GM18951 (cell line): ENCODE measurements around the gene DUSP14.
"Not testable (repeated sequence)": the region's sequence is repeated elsewhere in the genome, so short reads cannot be mapped to it uniquely, and the experiment has no call there.

Experiments
- POLR2A ChIP-seq: IDR thresholded peaks from 4 replicates; pipeline ENCODE4 v1.6.1; 2011; ENCODE audit warnings: mild to moderate bottlenecking; ENCODE audit not compliant: insufficient read length, insufficient read depth; ENCODE audit errors: extremely low read depth
- in situ Hi-C: fragments of 300-500 bp; cut with MboI; formaldehyde crosslinking; loops from one replicate; pipeline ENCODE4 v1.12.0; 2022; ENCODE audit warnings: low sequenced_read_pairs, mixed read lengths, inconsistent platforms; ENCODE audit not compliant: unreplicated experiment

DUSP14 gene

DNA sequence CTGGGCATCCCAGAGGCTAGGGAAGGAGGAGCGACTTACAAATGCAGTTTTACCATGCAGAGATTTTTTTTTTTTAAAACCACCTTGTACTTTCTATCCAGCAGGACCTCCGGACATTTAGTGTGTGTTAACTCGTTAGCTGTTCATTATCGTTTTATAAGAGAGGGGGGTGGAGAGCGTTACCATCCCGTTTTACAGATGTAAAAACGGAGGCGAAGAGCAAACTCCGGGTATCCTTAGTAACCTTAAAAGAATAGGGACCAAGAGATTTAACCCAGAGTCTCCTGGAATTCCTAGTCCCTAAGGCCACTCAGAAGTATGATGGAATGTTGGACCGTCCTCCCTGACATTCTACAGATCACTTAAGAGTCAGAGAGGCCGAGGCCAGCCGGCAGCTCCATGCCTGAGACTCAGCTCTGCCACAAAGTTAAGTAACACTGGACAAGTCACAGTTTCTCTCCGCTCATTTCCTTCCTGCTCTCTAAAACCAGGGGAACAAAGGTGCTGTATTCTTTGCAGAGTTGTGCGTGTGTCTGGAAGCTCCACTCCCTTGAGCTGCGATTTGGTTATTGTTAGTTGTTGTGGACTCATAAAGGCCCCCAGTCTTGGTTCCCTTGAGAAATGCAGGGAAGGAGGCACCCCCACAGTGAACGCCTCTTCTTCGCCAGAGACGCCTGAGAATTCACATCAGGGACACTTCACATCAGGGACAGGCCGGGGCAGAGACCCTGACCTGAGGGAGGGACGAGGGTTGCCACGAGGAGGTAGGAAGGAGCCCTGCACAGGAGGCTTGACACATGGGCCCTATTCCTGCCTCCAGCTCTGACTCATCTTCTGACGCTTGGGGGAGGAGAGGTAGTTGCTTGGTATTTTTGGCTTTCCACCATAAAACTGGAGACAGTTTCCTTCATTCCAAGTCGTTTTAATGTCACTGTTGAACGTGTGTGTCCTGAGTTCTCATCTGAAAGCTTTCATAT is 1.2 kb downstream of the DUSP14 start:
- TF ChIP-seq POLR2A: no peak
- in situ Hi-C loops: no loop called here

DNA sequence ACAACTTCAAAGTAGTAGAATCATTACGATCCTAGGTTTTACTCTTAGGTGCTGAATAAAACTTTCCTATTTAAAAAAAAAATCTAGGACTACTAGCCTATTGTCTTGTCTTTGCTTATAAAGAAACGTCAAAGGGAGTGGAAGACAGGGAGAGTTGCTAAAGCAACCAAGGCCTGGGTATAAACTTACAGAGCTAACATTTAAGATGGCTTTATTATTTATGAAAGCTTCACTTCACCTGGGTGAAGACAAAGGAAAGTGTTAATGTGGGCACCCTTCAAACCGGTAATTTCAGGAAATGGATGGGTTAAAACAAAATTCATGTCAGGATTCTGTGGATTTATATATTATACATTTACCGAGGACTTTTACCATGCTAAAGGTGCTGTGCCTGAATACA is 2.5 kb downstream of the DUSP14 start:
- no peak for TF ChIP-seq POLR2A
- in situ Hi-C loops: no loop called here

DNA sequence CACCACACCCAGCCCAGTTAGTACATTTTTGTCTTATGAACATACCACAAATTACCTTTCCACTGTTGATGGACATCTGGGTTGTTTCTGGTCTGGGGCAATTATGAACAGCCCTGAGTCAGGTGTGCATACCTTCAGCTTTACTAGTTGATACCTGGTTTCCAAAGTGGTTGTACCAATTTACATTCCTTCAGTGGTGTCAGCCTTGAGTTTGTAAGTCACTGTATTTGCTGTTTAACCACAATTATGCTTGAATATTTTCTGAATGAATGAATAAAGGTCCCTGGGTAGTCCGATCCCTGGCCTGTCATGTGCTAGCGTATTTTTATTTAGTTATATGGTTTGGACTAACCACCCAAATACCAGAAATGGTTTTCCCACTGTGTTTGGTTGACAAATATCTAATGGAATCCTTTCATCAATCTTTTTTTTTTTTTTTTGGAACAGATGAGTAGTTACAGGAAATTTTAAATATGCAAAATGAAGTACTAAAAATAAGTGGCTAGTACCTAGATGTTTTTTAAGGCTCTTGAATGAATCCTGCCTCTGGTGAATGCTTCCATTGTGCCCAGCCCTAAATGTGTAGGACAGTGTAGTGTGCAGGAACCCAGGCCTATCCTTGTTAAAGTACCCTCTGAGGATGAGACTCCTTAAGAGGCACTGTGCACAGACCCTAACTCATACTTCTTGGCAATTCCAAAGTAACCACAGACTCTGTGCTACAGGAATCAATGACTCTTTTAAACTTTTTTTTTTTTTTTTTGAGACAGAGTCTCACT is 3.7 kb downstream of the DUSP14 start:
- in situ Hi-C loops: no loop called here
- no peak for TF ChIP-seq POLR2A

DNA sequence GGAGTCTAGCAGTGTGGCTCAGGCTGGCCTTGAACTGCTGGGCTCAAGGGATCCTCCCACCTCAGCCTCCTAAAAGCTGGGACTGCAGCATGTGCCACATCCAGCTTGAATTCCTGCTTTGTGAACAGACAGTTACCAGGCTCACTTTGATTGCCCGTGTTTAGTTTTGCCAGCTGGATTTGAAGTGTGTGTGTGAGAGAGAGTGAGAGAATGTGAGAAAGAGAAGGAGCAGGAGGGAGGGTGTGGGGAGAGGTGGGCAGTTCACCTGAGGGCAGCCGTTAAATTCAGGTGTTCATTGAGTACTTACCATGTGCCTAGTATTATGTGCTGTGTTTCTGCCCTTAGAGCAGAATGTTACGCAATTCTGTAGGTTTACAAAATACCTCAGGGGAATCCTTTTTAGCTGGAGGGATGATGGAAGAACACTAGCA is 4.7 kb downstream of the DUSP14 start:
- no peak for TF ChIP-seq POLR2A

DNA sequence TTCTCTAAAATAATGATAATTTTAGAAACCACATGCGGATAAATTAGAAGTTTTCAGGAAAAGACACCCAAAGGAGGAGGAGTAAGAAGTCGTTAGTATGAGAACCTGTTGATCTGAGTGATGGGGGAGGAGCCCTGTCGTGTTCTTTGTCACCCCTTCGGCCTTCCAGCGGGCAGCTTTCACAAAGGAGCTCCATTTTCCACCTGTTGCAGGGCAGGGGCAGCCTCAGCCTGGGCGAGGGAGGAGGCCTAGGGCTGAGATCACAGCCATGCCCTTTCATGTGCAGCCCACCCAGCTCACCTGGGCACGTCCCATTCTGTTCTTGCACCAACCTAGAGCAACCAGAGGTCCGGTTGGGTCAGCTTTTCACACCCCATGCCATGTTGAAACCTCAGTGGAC is 5.3 kb downstream of the DUSP14 start:
- in situ Hi-C loops: no loop called here
- TF ChIP-seq POLR2A: no peak

More for the DNA sequence above, 4.7 kb downstream of the DUSP14 start:
- in situ Hi-C loops: no loop called here

DNA sequence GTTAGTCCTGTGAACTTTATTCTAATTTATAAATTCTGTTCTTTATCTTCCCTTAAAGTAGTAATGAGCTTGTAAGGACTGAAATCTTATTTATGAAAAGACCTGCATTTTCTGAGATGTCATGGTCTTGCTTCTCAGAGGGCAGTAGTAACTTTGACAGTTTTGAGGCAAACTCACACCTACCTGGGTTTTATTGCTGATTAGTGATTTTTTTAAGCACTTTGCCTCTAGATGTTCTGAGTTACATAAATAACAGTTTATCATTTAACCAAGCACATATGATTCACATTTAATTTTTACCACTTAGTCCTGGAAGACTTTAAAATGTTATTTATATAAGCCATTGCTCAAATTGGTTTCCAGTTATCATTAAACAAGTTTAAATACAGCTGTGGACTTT is 10.7 kb downstream of the DUSP14 start:
- no peak for TF ChIP-seq POLR2A
- in situ Hi-C loops: no loop called here

DNA sequence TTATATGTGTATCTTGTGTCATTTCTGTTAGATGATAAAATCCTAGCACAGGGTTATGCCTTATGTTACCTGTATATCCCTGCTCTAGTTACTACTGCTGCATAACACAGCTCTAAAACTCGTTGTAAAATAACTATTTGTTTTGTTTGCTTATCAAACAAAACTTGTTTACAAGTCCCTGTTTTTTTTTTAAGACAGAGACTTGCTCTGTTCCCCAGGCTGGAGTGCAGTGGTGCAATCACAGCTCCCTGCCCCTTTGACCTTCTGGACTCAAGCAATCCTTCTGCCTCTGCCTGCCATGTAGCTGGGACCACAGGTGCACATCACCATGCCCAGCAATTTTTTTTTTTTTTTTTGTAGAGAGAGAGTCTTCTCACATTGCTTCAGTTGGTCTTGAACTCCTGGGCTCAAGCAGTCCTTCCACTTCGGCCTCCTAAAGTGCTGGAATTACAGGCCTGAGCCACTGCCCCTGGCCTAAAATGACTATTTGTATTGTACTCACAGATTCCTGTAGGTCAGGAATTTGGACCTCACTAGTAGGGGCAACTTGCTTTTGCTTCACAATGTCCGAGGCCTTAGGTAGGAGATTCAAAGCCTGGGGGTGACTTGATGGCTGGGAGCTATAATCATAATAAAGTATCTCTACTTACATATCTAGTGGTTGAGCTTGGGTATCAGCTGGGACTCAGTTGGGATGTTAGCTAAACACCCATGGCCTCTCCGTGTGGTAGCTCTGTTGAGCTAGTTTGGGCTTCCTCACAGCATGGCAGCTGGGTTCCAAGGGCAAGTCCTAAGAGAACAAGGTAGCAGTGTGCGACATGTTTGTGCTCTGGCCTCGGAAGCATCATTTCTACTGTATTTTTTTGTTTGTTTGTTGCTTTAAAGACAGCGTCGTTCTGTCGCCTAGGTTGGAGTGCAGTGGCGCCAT is 12.6 kb downstream of the DUSP14 start:
- TF ChIP-seq POLR2A: no peak
- in situ Hi-C loops: no loop called here

DNA sequence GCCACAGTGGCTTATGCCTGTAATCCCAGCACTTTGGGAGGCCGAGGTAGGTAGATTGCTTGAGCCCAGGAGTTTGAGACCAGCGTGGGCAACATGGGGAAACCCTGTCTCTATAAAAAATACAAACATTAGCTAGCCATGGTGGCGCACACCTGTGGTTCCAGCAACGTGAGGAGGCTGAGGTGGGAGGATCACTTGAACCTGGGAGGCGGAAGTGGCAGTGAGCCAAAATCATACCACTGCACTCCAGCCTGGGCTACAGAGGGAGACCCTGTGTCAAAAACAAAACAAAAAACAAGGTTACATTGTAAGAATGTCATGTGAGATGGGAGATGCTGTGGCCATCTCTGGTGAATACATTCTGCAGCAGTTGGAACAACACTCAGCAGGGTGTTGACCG is 13.5 kb downstream of the DUSP14 start:
- no peak for TF ChIP-seq POLR2A
- in situ Hi-C loops: no loop called here

DNA sequence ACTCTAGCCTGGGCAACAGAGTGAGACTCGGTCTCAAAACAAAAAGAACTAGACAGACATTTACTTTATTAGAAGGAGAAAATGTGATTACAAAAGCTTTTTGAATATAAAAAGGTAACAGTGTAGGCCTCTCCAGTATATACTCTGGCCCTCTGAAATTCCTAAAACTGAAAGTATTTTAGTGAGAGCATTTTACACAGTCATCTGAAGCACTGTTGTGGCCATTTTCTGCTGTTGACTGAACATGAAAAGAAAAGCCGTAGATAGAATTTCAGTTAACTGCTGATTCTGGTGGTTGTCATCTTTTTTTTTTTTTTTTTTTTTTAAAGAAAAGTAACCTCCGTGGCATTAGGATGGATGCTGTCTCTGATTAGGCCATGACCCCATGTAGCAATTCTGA is 15.6 kb downstream of the DUSP14 start:
- no peak for TF ChIP-seq POLR2A
- in situ Hi-C loops: no loop called here

DNA sequence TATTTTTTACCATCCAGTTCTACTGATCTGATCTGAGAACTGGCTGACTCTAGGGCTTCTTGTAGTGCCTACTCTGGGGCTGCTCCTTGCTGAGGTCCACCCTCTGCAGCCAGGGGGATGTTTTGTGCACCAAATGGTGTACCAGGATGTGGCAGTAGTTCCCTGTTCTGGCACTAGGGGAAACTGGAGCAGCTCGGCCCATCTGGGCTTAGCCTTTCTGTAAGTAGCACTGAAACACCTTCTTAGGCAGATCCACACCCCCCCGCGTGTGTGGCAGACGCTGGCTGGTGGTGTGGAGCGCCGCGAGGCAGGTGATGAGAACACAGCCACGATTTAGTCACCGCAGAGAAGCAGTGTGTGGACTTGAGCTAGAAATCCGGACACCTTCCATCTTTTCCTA is 17.0 kb downstream of the DUSP14 start:
- TF ChIP-seq POLR2A: no peak
- in situ Hi-C loops: no loop called here

DNA sequence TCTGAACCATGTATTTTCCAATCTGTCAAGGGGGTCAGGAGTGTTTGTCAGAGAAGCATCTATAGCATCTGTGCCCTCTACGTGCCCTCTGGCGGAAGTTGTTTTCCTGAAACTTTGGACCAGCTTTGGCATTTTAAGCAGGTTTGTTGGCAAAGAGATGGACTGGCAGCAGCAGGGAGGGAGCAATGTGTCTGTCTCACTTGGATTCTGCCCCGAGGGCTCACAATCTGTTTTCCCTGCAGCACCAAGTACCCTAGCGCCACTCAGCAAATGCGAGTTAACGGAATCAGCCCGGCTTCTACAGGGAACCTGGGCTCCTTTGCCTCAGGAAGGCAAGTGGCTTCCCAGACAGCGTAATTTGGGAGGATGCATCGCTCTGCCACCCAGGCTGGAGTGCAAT is 17.4 kb downstream of the DUSP14 start:
- in situ Hi-C loops: no loop called here
- TF ChIP-seq POLR2A: no peak

DNA sequence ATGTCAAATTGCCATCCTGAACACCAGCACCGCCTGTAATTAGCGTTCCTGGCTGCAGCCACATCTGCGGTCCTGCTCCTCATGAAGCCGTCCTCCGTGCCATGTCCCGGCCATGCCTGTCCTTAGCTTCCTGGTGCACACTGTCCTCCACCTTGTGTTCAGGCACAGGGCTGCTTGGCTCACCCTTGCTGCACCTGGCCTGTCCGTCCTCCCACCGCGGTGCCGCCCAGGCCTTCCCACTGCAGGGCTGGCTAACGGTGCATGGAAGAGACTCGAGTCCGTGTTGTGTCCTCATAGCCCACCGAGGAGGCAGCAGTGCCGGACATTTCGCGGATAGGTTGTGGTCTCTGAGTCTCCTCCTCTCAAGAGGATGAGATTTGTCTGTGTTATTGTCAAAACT is 20.4 kb downstream of the DUSP14 start:
- no peak for TF ChIP-seq POLR2A
- in situ Hi-C loops: no loop called here

DNA sequence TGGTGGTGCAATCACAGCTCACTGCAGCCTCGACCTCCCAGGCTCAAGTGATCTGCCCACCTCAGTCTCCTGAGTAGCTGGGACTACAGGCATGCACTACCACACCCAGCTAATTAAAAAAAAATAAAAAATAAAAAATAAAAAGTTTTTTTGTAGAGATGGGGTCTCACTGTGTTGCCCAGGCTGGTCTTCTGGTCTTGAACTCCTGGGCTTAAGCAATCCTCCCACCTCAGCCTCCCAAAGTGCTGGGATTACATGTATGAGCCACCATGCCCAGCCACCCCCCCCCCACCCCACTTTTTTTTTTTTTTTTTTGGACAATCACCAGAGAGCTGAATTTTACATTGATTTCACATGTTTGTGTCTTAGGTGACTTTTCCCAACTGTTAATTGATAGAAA is 22.0 kb downstream of the DUSP14 start:
- in situ Hi-C loops: not testable (repeated sequence)
